ENCODE measurements around the gene RIMOC1.

DNA sequence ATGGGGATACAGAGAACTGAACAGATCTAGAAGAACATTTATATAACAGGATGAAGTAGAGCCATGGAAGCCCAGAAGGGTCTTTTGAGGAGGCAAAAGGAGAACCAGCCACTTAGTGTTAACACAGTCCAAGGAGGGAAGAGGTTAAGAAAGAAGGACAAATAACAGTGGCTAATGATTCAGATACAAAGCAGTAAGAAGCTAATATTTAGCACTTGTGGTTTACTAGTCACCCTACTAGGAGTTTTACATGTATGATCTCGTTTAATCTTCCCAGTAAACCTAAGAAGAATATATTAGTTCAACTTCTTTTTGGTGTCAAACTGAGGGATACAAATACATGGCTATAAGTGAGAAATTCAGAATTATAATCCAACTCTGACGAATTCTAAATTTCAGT lies 28.6 kb downstream of the RIMOC1 start:
- TF ChIP-seq, protein P1, sequence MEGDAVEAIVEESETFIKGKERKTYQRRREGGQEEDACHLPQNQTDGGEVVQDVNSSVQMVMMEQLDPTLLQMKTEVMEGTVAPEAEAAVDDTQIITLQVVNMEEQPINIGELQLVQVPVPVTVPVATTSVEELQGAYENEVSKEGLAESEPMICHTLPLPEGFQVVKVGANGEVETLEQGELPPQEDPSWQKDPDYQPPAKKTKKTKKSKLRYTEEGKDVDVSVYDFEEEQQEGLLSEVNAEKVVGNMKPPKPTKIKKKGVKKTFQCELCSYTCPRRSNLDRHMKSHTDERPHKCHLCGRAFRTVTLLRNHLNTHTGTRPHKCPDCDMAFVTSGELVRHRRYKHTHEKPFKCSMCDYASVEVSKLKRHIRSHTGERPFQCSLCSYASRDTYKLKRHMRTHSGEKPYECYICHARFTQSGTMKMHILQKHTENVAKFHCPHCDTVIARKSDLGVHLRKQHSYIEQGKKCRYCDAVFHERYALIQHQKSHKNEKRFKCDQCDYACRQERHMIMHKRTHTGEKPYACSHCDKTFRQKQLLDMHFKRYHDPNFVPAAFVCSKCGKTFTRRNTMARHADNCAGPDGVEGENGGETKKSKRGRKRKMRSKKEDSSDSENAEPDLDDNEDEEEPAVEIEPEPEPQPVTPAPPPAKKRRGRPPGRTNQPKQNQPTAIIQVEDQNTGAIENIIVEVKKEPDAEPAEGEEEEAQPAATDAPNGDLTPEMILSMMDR (IDR thresholded peaks at IDR 0.05; ENCODE audit: insufficient read depth, low read length), result no peak
- TF ChIP-seq POLR2AphosphoS5 (IDR thresholded peaks at IDR 0.05; ENCODE audit: low read depth) (no peak), GABPA (IDR thresholded peaks at IDR 0.05; ENCODE audit: low read depth) (no peak), SPI1 (IDR thresholded peaks at IDR 0.05; ENCODE audit: borderline replicate concordance, low read depth) (no peak)
- TF ChIP-seq, protein P2, sequence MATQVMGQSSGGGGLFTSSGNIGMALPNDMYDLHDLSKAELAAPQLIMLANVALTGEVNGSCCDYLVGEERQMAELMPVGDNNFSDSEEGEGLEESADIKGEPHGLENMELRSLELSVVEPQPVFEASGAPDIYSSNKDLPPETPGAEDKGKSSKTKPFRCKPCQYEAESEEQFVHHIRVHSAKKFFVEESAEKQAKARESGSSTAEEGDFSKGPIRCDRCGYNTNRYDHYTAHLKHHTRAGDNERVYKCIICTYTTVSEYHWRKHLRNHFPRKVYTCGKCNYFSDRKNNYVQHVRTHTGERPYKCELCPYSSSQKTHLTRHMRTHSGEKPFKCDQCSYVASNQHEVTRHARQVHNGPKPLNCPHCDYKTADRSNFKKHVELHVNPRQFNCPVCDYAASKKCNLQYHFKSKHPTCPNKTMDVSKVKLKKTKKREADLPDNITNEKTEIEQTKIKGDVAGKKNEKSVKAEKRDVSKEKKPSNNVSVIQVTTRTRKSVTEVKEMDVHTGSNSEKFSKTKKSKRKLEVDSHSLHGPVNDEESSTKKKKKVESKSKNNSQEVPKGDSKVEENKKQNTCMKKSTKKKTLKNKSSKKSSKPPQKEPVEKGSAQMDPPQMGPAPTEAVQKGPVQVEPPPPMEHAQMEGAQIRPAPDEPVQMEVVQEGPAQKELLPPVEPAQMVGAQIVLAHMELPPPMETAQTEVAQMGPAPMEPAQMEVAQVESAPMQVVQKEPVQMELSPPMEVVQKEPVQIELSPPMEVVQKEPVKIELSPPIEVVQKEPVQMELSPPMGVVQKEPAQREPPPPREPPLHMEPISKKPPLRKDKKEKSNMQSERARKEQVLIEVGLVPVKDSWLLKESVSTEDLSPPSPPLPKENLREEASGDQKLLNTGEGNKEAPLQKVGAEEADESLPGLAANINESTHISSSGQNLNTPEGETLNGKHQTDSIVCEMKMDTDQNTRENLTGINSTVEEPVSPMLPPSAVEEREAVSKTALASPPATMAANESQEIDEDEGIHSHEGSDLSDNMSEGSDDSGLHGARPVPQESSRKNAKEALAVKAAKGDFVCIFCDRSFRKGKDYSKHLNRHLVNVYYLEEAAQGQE (IDR thresholded peaks at IDR 0.05; ENCODE audit: insufficient replicate concordance, low read depth), result no peak
